Stimulated activated CD8-positive, alpha-beta memory T cell treated with anti-CD3 and anti-CD28 coated beads, Interleukin-2, amount 100 ng/mL, for 48 hours (primary cell): ENCODE results near the gene PCNP.
"Not testable (repeated sequence)": the region's sequence is repeated elsewhere in the genome, so short reads cannot be mapped to it uniquely, and the experiment has no call there.

Source experiments
- DNase-seq, 2 donors: peaks; one replicate each; pipeline ENCODE4 v3.0.0-alpha.2; 2020; ENCODE audit warnings: low read depth in 2 of 2

The PCNP gene, protein sequence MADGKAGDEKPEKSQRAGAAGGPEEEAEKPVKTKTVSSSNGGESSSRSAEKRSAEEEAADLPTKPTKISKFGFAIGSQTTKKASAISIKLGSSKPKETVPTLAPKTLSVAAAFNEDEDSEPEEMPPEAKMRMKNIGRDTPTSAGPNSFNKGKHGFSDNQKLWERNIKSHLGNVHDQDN

GRCh38 chr3:101573449-101574387 lies at the start of gene PCNP:
Gene PCNP, plus strand, starts transcription at chr3:101574180. Its CDS starts 36 bp downstream, at chr3:101574216.
- peak; percentile 98 to 99 for DNase-seq

- DNase-seq, result no peak
Measured at GRCh38 chr3:101527441-101527840, 46.5 kb upstream of the PCNP start.

- DNase-seq, result no peak
Measured at GRCh38 chr3:101527906-101528305, 46.1 kb upstream of the PCNP start.

- DNase-seq, result no peak
Measured at GRCh38 chr3:101529816-101530685, 43.9 kb upstream of the PCNP start.

DNA sequence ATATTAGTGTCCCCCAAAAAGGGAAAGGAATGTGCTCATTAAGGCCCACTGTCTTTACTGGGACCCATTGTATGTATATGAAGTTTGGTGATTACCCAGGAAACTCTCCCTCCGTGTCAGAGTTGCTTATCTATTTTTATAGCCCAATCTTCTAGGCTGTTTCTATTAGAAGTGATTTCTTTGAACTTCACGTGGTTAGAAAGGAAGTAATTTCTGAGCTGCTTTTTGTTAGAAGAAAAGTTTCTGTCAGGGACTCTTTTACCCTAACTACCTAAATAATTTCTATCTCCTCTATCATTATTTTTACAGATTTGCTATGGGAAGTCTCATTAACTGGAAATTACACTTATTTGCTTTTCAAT lies 43.3 kb upstream of the PCNP start:
- no peak for DNase-seq

GRCh38 chr3:101531473-101532086 lies 42.4 kb upstream of the PCNP start:
- no peak for DNase-seq

GRCh38 chr3:101532783-101533602 lies 41.0 kb upstream of the PCNP start:
- DNase-seq, result no peak

- no peak for DNase-seq
Measured at GRCh38 chr3:101533603-101533968, 40.4 kb upstream of the PCNP start.

GRCh38 chr3:101535221-101535620 lies 38.8 kb upstream of the PCNP start:
- DNase-seq, result no peak

DNA sequence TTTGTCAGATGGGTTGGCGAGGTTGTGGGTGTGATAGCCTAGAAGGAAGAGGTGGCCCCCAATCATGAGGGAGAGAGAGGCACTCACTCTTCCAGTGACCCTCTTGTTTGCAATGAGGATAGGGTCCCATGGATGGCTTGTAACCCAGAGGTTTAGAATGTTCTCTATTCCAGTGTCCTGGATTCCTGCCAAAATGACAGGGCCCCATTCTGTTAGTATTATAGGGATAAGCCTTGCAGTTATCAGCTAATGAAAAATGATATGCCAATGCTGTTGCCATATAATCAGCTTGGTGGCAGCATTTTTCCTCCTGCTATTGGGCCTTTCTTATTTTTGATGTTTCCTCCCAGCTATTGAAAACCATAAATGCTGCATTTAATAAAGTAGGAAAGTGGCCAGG lies 37.7 kb upstream of the PCNP start:
- no peak for DNase-seq

DNA sequence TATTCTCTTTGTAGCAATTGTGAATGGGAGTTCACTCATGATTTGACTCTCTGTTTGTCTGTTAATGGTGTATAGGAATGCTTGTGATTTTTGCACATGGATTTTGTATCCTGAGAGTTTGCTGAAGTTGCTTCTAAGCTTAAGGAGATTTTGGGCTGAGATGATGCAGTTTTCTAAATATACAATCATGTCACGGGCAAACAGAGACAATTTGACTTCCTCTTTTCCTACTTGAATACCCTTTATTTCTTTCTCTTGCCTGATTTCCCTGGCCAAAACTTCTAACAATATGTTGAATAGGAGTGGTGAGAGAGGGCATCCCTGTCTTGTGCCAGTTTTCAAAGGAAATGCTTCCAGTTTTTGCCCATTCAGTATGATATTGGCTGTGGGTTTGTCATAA lies 37.0 kb upstream of the PCNP start:
- not testable (repeated sequence) for DNase-seq

- DNase-seq, result no peak
Measured at GRCh38 chr3:101542957-101543356, 31.0 kb upstream of the PCNP start.

DNA sequence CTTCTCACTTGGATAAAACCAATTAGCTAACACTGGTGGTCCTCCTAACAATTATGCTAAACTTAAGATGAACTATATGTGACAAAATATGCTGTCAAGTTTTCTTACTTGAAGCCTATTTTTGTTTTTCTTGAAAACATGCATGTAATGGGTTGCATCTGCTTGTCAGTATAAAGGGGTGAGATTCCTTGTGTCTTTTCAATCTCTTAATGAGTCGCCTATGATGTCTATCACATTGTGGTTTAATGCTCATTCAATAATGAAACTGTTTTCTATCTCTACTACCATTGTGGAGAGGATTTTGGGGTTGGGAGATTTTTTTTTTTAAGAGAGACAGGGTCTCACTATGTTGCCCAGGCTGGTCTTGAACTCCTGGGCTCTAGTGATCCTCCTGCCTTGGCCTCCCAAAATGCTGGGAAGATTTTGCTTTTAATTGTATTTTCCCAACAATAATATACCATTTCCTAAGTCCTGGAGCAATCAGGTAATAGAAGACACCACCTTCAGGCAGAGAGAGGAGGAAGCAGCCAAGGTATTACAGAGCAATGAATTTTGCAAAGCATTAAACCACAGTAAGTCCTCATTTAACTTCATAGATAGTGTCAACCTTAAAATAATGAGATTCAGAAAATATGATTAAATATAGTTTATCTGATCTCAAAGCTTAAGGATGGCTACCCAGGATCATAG lies 29.7 kb upstream of the PCNP start:
- DNase-seq, result no peak

DNA sequence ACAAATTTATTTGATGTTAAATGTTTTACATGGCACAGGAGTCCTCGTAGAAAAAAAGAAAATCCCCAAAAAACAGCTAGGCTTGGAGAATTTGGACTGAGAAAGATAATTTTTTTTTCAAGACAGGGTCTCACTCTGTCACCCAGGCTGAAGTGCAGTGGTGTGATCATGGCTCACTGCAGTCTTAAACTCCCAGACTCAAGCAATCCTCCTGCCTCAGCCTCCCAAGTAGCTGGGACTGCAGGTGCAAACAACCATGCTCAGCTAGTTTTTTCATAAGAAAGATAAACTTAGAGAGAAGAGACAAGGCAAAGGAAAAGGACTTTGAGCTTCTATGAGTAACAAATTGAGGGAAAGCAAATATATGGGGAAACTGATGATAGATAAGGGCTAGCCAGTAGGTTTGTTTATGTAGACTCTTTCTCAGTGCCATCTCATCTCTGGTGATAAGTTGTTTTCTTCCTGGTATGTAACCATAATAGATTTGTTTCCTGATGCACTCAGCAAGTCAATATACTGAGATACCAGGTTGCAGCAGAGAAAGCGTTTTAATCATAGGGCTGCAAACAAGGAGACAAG lies 25.4 kb upstream of the PCNP start:
- no peak for DNase-seq

DNA sequence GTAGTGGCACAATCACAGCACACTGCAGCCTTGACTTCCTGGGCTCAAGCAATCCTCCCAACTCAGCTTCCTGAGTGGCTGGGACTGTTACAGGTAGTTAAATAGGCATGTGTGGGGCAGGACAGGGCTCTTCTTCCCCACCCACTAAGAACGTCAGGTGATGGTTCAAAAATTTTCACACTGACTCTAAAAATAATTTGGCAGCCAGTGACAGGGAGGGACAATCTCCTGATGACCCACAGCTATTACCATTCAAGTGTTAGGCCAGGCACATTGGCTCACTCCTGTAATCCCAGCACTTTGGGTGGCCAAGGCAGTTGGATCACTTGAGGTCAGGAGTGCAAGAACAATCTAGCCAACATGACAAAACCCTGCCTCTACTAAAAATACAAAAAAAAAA lies 24.5 kb upstream of the PCNP start:
- no peak for DNase-seq

GRCh38 chr3:101551359-101552081 lies 22.5 kb upstream of the PCNP start:
- not testable (repeated sequence) for DNase-seq

DNA sequence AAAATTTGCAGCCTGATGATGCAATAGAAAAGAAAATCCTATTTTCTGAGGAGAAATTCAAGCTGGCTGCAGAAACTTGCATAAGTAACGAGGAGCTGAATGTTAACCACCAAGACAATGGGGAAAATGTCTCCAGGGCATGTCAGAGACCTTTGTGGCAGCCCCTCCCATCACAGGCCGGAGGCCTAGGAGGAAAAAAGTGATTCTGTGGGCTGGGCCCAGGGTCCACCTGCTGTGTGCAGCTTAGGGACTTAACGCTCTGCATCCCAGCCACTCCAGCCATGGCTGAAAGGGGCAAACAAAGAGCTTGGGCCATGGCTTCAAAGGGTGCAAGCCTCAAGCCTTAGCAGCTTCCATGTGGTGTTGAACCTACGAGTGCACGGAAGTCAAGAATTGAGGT lies 20.6 kb upstream of the PCNP start:
- not testable (repeated sequence) for DNase-seq

- DNase-seq, result no peak
Measured at GRCh38 chr3:101556064-101556463, 17.9 kb upstream of the PCNP start.

DNA sequence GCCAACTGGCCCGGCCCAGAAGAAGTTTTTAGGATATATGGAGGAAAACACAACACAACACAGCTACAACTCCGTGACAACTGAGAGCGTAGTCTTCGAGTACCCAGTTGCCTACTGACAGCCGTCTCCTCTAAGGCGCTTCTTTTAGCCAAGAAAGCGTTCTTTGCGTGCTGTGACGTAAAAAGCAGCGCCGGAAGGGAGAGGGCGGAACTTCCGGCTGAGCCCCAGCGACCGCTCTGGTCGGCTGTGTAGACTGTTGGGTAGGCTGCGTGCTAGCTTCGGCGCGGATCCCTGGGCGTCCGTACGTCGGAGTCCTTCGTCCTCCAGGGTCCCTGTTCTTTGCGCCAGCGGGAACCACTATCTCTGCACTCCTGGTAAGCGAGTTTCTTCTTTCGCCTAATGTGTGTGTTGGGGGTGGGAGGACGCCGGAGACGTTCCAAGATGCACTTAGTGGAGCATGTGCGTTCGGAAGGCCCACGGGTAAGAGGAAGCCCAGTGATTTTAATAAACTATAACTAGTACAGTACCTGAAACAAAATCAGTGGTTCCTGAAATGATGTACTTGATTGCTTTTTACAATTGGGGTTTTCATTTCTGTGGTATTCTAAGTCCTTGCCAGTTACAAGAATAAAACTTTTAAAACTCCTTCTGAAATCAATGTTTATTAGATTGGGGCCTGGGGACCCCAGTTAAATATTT lies 12.2 kb upstream of the PCNP start, which contains the start of gene TRMT10C:
TSS of gene TRMT10C (plus strand) at position 239 of the 699 bp plus-strand sequence. CDS start 2,914 bp downstream, outside the sequence.
- DNase-seq, result peak; percentile 80 to 92
